Measurements from ENCODE around the gene CCDC13. TPM values are rescaled to one million over a fixed set of nuclear protein-coding genes. Genes with fewer than 3 reads are reported as not detected.

The CCDC13 gene
- total RNA-seq, 2 experiments from 2014 or later: 0.38 TPM; not detected in 1

DNA sequence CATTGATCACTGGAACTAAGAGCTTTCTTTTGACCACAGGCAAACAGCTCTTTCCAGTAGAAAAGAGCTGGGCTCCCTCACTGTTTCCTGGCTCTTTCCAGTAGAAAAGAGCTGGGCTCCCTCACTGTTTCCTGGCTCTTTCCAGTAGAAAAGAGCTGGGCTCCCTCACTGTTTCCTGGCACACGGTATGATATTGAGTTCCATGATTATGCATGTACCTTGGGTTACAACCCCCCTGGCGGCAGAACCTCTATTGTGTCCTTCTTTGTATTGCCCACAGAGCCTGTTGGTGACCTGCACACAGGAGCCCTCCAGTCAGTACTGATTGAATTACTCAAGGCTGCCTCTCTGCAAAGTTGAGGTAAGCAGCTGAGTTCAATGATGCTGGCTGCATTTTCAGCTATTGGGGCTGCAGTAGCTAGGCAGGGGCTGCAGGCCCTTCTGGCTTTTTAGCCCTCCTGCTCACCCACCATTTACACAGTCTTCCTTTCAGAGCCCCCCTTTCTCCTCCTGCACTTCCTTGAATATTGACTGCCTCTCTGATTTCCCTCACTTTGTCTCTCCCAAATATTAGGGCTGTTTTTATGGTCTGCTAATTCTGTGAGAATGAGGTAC lies 46.4 kb upstream of the CCDC13 start:
- DNase-seq (no peak), ATAC-seq (ENCODE audit: poor library complexity) (no peak)
- H3K27ac Mint-ChIP-seq: no peak overlapping the region
- H3K4me1 ChIP-seq (ENCODE audit: insufficient read depth, low read length): no peaks in the 10 kb centered on the region
- no peaks in the 10 kb centered on the region for H3K36me3 ChIP-seq (ENCODE audit: insufficient read depth, low read length)
- H3K4me3 ChIP-seq (ENCODE audit: low read length): no peak overlapping the region
- no peak overlapping the region for H3K4me3 Mint-ChIP-seq
- TF ChIP-seq, protein P1, sequence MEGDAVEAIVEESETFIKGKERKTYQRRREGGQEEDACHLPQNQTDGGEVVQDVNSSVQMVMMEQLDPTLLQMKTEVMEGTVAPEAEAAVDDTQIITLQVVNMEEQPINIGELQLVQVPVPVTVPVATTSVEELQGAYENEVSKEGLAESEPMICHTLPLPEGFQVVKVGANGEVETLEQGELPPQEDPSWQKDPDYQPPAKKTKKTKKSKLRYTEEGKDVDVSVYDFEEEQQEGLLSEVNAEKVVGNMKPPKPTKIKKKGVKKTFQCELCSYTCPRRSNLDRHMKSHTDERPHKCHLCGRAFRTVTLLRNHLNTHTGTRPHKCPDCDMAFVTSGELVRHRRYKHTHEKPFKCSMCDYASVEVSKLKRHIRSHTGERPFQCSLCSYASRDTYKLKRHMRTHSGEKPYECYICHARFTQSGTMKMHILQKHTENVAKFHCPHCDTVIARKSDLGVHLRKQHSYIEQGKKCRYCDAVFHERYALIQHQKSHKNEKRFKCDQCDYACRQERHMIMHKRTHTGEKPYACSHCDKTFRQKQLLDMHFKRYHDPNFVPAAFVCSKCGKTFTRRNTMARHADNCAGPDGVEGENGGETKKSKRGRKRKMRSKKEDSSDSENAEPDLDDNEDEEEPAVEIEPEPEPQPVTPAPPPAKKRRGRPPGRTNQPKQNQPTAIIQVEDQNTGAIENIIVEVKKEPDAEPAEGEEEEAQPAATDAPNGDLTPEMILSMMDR (IDR thresholded peaks at IDR 0.05): no peak
- no peaks in the 10 kb centered on the region for H3K9me3 ChIP-seq (ENCODE audit: control insufficient read depth in 1 of 2, insufficient read depth in 1 of 2, low read length in 2 of 2)
- ChIA-PET CTCF (interaction anchor here (1.2 kb wide), 1 partner anchor 12 kb away, joined by 3 read pairs; no protein-coding TSS in a partner anchor), POLR2A (no interaction called here)
- H3K4me1 Mint-ChIP-seq (ENCODE audit: low read depth): no peaks in the 10 kb centered on the region
- no peaks in the 10 kb centered on the region for H3K27me3 ChIP-seq (ENCODE audit: control insufficient read depth in 1 of 2, insufficient read depth in 2 of 2, low read length in 2 of 2)
- intact Hi-C loops (cut with DNase I, micrococcal nuclease): no loop called here
- H3K27me3 Mint-ChIP-seq: no peaks in the 10 kb centered on the region
- no peaks in the 10 kb centered on the region for H3K36me3 Mint-ChIP-seq (ENCODE audit: low read depth)
- H3K9me3 Mint-ChIP-seq: no peaks in the 10 kb centered on the region
- no peak overlapping the region for H3K27ac ChIP-seq (ENCODE audit: low read depth in 1 of 2, low read length in 2 of 2)

DNA sequence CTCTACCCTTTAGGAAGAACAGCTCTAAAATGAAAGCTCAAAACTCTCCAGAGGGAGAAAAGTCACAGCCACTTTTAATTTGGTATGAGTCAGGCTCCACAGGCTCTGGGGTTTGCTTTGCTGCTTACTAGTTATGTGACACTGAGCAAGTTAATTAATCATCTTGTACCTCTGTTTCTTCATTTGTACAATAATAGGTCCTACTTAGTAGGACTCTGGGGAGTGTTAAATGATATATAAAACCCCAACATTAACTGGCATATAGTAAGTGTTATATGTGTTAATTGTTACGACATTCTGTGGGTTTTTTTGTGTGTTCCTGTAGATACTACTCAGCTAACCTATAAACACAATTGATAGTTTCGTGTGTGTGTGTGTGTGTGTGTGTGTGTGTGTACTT lies 42.8 kb upstream of the CCDC13 start:
- Mint-ChIP-seq H3K9me3 (no peaks in the 10 kb centered on the region), H3K27me3 (no peaks in the 10 kb centered on the region), H3K4me1 (ENCODE audit: low read depth) (no peaks in the 10 kb centered on the region), H3K4me3 (no peak overlapping the region), H3K36me3 (ENCODE audit: low read depth) (no peaks in the 10 kb centered on the region), H3K27ac (no peak overlapping the region)
- Histone ChIP-seq H3K27ac (ENCODE audit: low read depth in 1 of 2, low read length in 2 of 2) (no peak overlapping the region), H3K36me3 (ENCODE audit: insufficient read depth, low read length) (no peaks in the 10 kb centered on the region), H3K4me1 (ENCODE audit: insufficient read depth, low read length) (no peaks in the 10 kb centered on the region), H3K27me3 (ENCODE audit: control insufficient read depth in 1 of 2, insufficient read depth in 2 of 2, low read length in 2 of 2) (no peaks in the 10 kb centered on the region), H3K9me3 (ENCODE audit: control insufficient read depth in 1 of 2, insufficient read depth in 1 of 2, low read length in 2 of 2) (no peaks in the 10 kb centered on the region), H3K4me3 (ENCODE audit: low read length) (no peak overlapping the region)
- no peak for DNase-seq
- ATAC-seq (ENCODE audit: poor library complexity): no peak
- TF ChIP-seq, protein P1 (IDR thresholded peaks at IDR 0.05): no peak
- intact Hi-C loops (cut with DNase I, micrococcal nuclease): no loop called here
- ChIA-PET POLR2A (no interaction called here), CTCF (interaction anchor here (1.1 to 1.6 kb wide), 3 partner anchors 11 to 66 kb away, joined by 3 to 4 read pairs (median 4); partner anchors contain the start of gene HIGD1A)

DNA sequence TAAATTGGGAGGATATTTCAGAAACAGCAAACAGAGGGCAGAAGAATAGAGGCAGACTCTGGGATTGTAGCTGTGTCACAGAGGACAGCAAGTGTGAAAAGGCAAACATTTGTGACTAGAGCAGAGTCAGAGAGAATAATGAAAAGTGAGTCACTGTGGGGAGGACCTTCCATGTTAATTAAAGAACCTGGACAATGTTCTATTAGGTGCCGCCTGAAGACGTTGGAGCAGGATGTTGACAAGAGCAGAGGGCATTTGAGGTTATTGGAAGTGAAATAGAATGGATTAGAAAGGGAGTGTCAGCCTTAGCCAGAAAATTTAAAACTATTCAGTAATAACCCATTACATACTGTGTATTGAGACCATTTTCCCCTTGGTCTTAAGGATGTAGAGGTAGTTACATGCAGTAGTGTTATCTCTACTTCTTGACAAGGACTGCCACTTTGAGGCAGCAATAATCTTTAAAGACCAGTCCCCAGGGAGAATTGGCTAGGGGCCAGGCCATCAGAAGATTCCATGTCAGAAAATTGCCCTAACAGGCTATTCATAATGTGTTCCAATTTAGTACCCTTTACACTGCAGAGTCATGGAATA lies 42.0 kb upstream of the CCDC13 start:
- Mint-ChIP-seq H3K4me1 (ENCODE audit: low read depth) (no peaks in the 10 kb centered on the region), H3K36me3 (ENCODE audit: low read depth) (no peaks in the 10 kb centered on the region), H3K27me3 (no peaks in the 10 kb centered on the region), H3K4me3 (no peak overlapping the region), H3K27ac (no peak overlapping the region), H3K9me3 (no peaks in the 10 kb centered on the region)
- no peak for ATAC-seq (ENCODE audit: poor library complexity)
- no peak overlapping the region for H3K4me3 ChIP-seq (ENCODE audit: low read length)
- no peaks in the 10 kb centered on the region for H3K4me1 ChIP-seq (ENCODE audit: insufficient read depth, low read length)
- TF ChIP-seq, protein P1 (IDR thresholded peaks at IDR 0.05): no peak
- no peaks in the 10 kb centered on the region for H3K36me3 ChIP-seq (ENCODE audit: insufficient read depth, low read length)
- no peak for DNase-seq
- H3K27me3 ChIP-seq (ENCODE audit: control insufficient read depth in 1 of 2, insufficient read depth in 2 of 2, low read length in 2 of 2): no peaks in the 10 kb centered on the region
- POLR2A ChIA-PET: no interaction called here
- H3K27ac ChIP-seq (ENCODE audit: low read depth in 1 of 2, low read length in 2 of 2): no peak overlapping the region
- intact Hi-C loops (cut with DNase I, micrococcal nuclease): no loop called here
- CTCF ChIA-PET: interaction anchor here (1.1 to 1.6 kb wide), 3 partner anchors 10 to 66 kb away, joined by 3 to 4 read pairs (median 4); partner anchors contain the start of gene HIGD1A
- no peaks in the 10 kb centered on the region for H3K9me3 ChIP-seq (ENCODE audit: control insufficient read depth in 1 of 2, insufficient read depth in 1 of 2, low read length in 2 of 2)

All from CD4-positive, alpha-beta T cell (primary cell).